Peyer's patch (tissue), 4 donors: ENCODE results near the gene MKNK2.

Experiments used
- CTCF ChIP-seq, 6 experiments: fragments of 450-650 bp in 4 of 6; fragments of 200-600 bp in 2 of 6; sonication (generic) in 1 of 6; IDR thresholded peaks; one replicate each; pipeline ENCODE4 v1.5.1; 2017 to 2019; ENCODE audit warnings: antibody characterized with exemption in 6 of 6, mild to moderate bottlenecking in 3 of 6, moderate library complexity in 1 of 6
- POLR2A ChIP-seq, 2 donors: fragments of 450-650 bp; IDR thresholded peaks; one replicate each; pipeline ENCODE4 v1.5.1; 2017; ENCODE audit warnings: antibody characterized with exemption in 2 of 2, mild to moderate bottlenecking in 2 of 2, moderate library complexity in 2 of 2

GRCh38 chr19:2063824-2064223 is 12.8 kb upstream of the MKNK2 start:
- TF ChIP-seq CTCF (IDR thresholded peaks at IDR 0.05) (no peak), POLR2A (IDR thresholded peaks at IDR 0.05) (no peak)
